ENCODE data around the gene OR2V2. TPM values are rescaled to one million over a fixed set of nuclear protein-coding genes. Genes with fewer than 3 reads are reported as not detected.

OR2V2 gene
- total RNA-seq, 1 donor from 2014 or later = not detected

GRCh38 chr5:181193656-181194055 is 46.3 kb downstream of the OR2V2 start:
- H3K27ac Mint-ChIP-seq = no peak overlapping the region
- intact Hi-C loops (cut with micrococcal nuclease) = no loop called here
- DNase-seq (ENCODE audit: low spot score) = no peak
- no peaks in the 10 kb centered on the region for H3K9me3 Mint-ChIP-seq
- H3K36me3 Mint-ChIP-seq (ENCODE audit: low read depth) = peaks cover 2% of the 10 kb centered on the region
- peak overlapping the region; percentile 21 for H3K4me3 Mint-ChIP-seq
- peaks cover 29% of the 10 kb centered on the region for H3K4me1 Mint-ChIP-seq (ENCODE audit: low read depth)
- peaks cover 4% of the 10 kb centered on the region for H3K27me3 Mint-ChIP-seq (ENCODE audit: insufficient read depth)

DNA sequence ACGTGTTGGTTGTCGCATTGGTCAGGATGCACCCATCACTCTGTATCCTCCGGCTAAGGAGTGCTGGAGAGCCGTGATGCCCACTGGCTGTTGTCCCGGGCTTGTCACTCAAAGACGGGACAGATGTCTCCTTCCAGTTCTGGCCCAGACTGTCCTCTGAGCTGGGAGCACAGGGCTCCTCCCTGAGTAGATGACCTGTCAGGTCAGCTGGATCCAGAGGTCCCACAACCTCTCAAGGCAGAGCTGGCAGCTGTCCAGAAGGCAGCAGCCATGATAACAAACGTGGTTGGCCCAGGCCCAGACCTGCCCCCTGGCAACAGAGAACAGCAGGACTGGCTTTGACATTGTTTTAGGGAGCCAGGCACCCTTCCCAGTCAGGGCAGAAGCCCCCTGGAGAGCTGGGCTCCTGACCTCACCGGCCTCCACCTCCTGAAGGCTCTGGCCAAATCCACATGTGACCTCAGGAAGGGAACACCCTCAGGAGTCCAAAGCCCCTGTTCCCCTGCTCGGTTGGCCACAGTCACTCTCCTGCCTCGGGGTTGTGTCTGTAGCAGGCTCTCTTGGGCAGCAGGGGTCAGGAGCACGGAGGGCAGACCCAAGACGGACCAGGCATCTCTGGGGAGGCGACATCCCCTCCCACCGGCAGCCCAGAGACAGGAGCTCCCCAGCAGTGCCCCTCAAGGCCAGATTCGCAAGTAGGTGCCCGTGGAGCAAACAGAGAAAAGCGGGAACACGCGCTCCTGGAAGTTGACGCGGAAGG is 47.3 kb downstream of the OR2V2 start:
- H3K27me3 Mint-ChIP-seq (ENCODE audit: insufficient read depth) = peaks cover 5% of the 10 kb centered on the region
- peaks cover 2% of the 10 kb centered on the region for H3K36me3 Mint-ChIP-seq (ENCODE audit: low read depth)
- intact Hi-C loops (cut with micrococcal nuclease) = no loop called here
- H3K9me3 Mint-ChIP-seq = no peaks in the 10 kb centered on the region
- H3K4me3 Mint-ChIP-seq = no peak overlapping the region
- no peak overlapping the region for H3K27ac Mint-ChIP-seq
- DNase-seq (ENCODE audit: low spot score) = no peak
- H3K4me1 Mint-ChIP-seq (ENCODE audit: low read depth) = peaks cover 23% of the 10 kb centered on the region

DNA sequence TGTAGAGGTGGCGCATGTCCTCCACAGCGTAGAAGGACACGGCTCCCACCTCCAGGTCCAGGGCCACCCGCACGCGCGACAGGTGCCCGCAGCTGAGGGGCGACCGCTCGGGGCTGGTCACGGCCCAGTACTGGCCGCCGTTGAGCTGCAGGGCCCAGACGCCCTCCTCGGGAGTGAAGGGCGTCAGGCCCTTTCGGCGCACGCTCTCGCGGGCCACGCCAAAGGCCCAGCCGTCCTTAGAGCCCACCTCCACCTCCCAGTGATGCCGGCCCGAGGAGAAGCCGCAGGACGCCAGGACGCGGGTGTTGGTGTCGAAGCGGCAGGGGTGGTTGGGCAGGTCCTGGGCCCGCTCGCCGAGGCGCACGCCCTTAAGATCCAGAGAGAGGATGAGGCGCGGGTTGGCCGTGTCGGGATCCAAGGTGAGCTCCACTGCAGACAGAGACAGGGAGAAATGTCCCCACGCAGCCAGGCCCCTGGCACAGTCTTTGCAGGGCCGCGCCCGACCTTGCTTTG is 47.9 kb downstream of the OR2V2 start:
- Mint-ChIP-seq H3K36me3 (ENCODE audit: low read depth) (peaks cover 2% of the 10 kb centered on the region), H3K27me3 (ENCODE audit: insufficient read depth) (peaks cover 8% of the 10 kb centered on the region), H3K9me3 (no peaks in the 10 kb centered on the region), H3K4me3 (no peak overlapping the region), H3K4me1 (ENCODE audit: low read depth) (peaks cover 17% of the 10 kb centered on the region), H3K27ac (no peak overlapping the region)
- intact Hi-C loops (cut with micrococcal nuclease) = no loop called here
- no peak for DNase-seq (ENCODE audit: low spot score)

- Mint-ChIP-seq H3K9me3 (no peaks in the 10 kb centered on the region), H3K4me3 (no peak overlapping the region), H3K4me1 (ENCODE audit: low read depth) (peaks cover 6% of the 10 kb centered on the region), H3K27me3 (ENCODE audit: insufficient read depth) (peaks cover 21% of the 10 kb centered on the region), H3K27ac (no peak overlapping the region), H3K36me3 (ENCODE audit: low read depth) (no peaks in the 10 kb centered on the region)
- intact Hi-C loops (cut with micrococcal nuclease) = no loop called here
- DNase-seq (ENCODE audit: low spot score) = no peak
Observed at GRCh38 chr5:181197326-181197951, 50.1 kb downstream of the OR2V2 start.

GRCh38 chr5:181198106-181198685 is 50.8 kb downstream of the OR2V2 start:
- Mint-ChIP-seq H3K36me3 (ENCODE audit: low read depth) (no peaks in the 10 kb centered on the region), H3K27ac (no peak overlapping the region), H3K4me3 (no peak overlapping the region), H3K27me3 (ENCODE audit: insufficient read depth) (peaks cover 24% of the 10 kb centered on the region), H3K9me3 (no peaks in the 10 kb centered on the region), H3K4me1 (ENCODE audit: low read depth) (no peaks in the 10 kb centered on the region)
- intact Hi-C loops (cut with micrococcal nuclease) = no loop called here
- no peak for DNase-seq (ENCODE audit: low spot score)

- H3K9me3 Mint-ChIP-seq = no peaks in the 10 kb centered on the region
- no peaks in the 10 kb centered on the region for H3K36me3 Mint-ChIP-seq (ENCODE audit: low read depth)
- intact Hi-C loops (cut with micrococcal nuclease) = no loop called here
- DNase-seq (ENCODE audit: low spot score) = no peak
- H3K27me3 Mint-ChIP-seq (ENCODE audit: insufficient read depth) = peaks cover 30% of the 10 kb centered on the region
- H3K4me3 Mint-ChIP-seq = no peak overlapping the region
- no peak overlapping the region for H3K27ac Mint-ChIP-seq
- peaks cover 5% of the 10 kb centered on the region for H3K4me1 Mint-ChIP-seq (ENCODE audit: low read depth)
Observed at GRCh38 chr5:181198905-181199519, 51.6 kb downstream of the OR2V2 start.

GRCh38 chr5:181199881-181200638 is 52.7 kb downstream of the OR2V2 start:
- Mint-ChIP-seq H3K36me3 (ENCODE audit: low read depth) (no peaks in the 10 kb centered on the region), H3K27me3 (ENCODE audit: insufficient read depth) (peaks cover 33% of the 10 kb centered on the region), H3K4me1 (ENCODE audit: low read depth) (peaks cover 5% of the 10 kb centered on the region), H3K4me3 (no peak overlapping the region), H3K27ac (no peak overlapping the region), H3K9me3 (no peaks in the 10 kb centered on the region)
- intact Hi-C loops (cut with micrococcal nuclease) = no loop called here
- DNase-seq (ENCODE audit: low spot score) = no peak

DNA sequence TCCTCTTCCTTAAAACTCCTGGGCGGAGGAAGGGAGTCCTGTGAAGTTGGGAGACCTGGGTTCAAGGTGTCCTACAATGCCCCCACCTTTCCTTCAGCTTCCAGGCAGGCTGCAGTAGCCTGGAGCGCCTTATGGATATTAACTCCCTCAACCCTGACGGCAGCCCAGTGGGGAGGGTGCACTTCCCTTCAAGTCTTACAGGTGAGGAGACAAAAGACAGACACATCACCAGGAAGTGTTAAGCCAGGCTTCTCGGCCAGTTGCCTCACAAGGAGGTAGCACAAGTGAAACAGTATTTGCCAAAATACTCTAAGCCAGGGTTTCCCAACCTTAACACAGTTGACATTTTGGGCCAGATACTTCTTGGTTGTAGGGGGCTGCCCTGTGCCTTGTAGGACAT is 53.4 kb downstream of the OR2V2 start:
- no peak overlapping the region for H3K27ac Mint-ChIP-seq
- H3K27me3 Mint-ChIP-seq (ENCODE audit: insufficient read depth) = peaks cover 38% of the 10 kb centered on the region
- peaks cover 10% of the 10 kb centered on the region for H3K4me1 Mint-ChIP-seq (ENCODE audit: low read depth)
- intact Hi-C loops (cut with micrococcal nuclease) = no loop called here
- H3K36me3 Mint-ChIP-seq (ENCODE audit: low read depth) = no peaks in the 10 kb centered on the region
- H3K4me3 Mint-ChIP-seq = no peak overlapping the region
- no peak for DNase-seq (ENCODE audit: low spot score)
- no peaks in the 10 kb centered on the region for H3K9me3 Mint-ChIP-seq

- DNase-seq (ENCODE audit: low spot score) = no peak
- peaks cover 3% of the 10 kb centered on the region for H3K36me3 Mint-ChIP-seq (ENCODE audit: low read depth)
- peaks cover 49% of the 10 kb centered on the region for H3K27me3 Mint-ChIP-seq (ENCODE audit: insufficient read depth)
- peak overlapping the region; percentile 88 for H3K4me3 Mint-ChIP-seq
- intact Hi-C loops (cut with micrococcal nuclease) = no loop called here
- peaks cover 31% of the 10 kb centered on the region for H3K4me1 Mint-ChIP-seq (ENCODE audit: low read depth)
- no peaks in the 10 kb centered on the region for H3K9me3 Mint-ChIP-seq
- H3K27ac Mint-ChIP-seq = no peak overlapping the region
Observed at GRCh38 chr5:181203093-181203711, 55.8 kb downstream of the OR2V2 start.

GRCh38 chr5:181203777-181204112 is 56.4 kb downstream of the OR2V2 start:
- H3K27me3 Mint-ChIP-seq (ENCODE audit: insufficient read depth) = peaks cover 49% of the 10 kb centered on the region
- peaks cover 34% of the 10 kb centered on the region for H3K4me1 Mint-ChIP-seq (ENCODE audit: low read depth)
- H3K9me3 Mint-ChIP-seq = no peaks in the 10 kb centered on the region
- intact Hi-C loops (cut with micrococcal nuclease) = no loop called here
- H3K36me3 Mint-ChIP-seq (ENCODE audit: low read depth) = peaks cover 3% of the 10 kb centered on the region
- peak overlapping the region; percentile 88 for H3K4me3 Mint-ChIP-seq
- no peak for DNase-seq (ENCODE audit: low spot score)
- peak overlapping the region; percentile 81 for H3K27ac Mint-ChIP-seq

DNA sequence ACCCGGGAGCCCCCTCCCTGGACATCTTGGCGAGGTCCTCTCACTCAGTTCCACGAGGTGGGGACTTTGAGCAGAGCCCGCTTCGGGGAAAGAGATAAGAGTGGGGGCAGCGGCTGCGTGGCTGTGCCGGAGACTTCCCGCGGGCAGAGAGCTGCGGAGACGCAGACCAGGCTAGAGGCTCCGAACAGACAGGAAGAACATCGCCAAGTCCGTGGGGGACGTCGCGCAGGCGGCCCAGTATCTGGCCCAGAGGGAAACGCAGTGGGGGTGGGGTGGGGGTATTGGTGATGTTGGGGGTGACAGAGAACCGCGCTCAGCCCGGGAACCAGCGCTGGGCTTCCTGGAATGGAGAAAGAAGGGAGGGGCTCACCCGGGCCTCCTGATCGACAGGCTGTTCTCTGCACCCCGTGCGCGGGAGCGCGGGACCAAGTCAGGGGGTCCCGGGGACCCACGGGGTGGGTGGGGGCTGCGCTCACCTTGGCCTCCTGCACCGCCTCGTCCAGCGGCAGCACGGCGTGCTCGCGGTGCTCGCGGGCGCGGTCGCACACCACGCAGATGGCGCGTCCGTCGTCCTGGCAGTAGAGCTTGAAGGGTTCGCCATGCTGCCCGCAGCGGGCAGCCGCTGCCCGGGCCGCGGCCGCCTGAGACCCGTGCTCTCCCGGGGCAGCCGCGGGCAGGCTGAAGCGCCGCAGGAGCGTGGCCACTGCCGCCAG is 56.9 kb downstream of the OR2V2 start:
- Mint-ChIP-seq H3K4me3 (peak overlapping the region; percentile 88), H3K9me3 (no peaks in the 10 kb centered on the region), H3K27ac (peak overlapping the region; percentile 81), H3K4me1 (ENCODE audit: low read depth) (peaks cover 34% of the 10 kb centered on the region), H3K36me3 (ENCODE audit: low read depth) (peaks cover 3% of the 10 kb centered on the region), H3K27me3 (ENCODE audit: insufficient read depth) (peaks cover 47% of the 10 kb centered on the region)
- no peak for DNase-seq (ENCODE audit: low spot score)
- intact Hi-C loops (cut with micrococcal nuclease) = no loop called here
